Fibroblast of lung (primary cell): Measurements from ENCODE around the gene KIN. TPM values are rescaled to one million over a fixed set of nuclear protein-coding genes. Genes with fewer than 3 reads are reported as not detected.

Source experiments
- DNase-seq, 2 donors: peaks; one replicate each; pipeline versions ENCODE4 v3.0.0 to v3.0.0-alpha.2; 2010; ENCODE audit warnings: low read depth in 2 of 2
- H2AFZ ChIP-seq: 2 replicates; pipeline ENCODE4 v1.5.1; 2012; ENCODE audit warnings: low read length, control low read depth, inconsistent platforms
- H3K27ac ChIP-seq: 2 replicates; pipeline ENCODE4 v1.5.1; 2011; ENCODE audit warnings: low read length, control low read depth; ENCODE audit not compliant: insufficient read depth
- H3K27me3 ChIP-seq: 2 replicates; pipeline ENCODE4 v1.5.1; 2011; ENCODE audit warnings: mild to moderate bottlenecking, low read length; ENCODE audit not compliant: control insufficient read depth, insufficient read depth
- H3K36me3 ChIP-seq: 2 replicates; pipeline ENCODE4 v1.5.1; 2011; ENCODE audit warnings: low read length; ENCODE audit not compliant: control insufficient read depth, insufficient read depth
- H3K4me1 ChIP-seq: 2 replicates; pipeline ENCODE4 v1.5.1; 2011; ENCODE audit warnings: low read length; ENCODE audit not compliant: control insufficient read depth, insufficient read depth; ENCODE audit errors: extremely low read depth
- H3K4me2 ChIP-seq: 2 replicates; pipeline ENCODE4 v1.5.1; 2011; ENCODE audit warnings: low read length, control low read depth; ENCODE audit not compliant: insufficient read depth; ENCODE audit errors: extremely low read depth
- H3K4me3 ChIP-seq, 4 experiments: fragments of 200-600 bp in 1 of 4; sonication (generic) in 1 of 4; replicated peaks in 1 of 4; 2 replicates each; pipeline ENCODE4 v1.5.1; 2011 to 2016; ENCODE audit warnings: low read length in 4 of 4, low read depth in 3 of 4, mild to moderate bottlenecking in 3 of 4, control low read depth in 2 of 4, inconsistent platforms in 1 of 4, mixed read lengths in 1 of 4; ENCODE audit not compliant: insufficient read depth in 1 of 4; ENCODE audit errors: control extremely low read depth in 1 of 4
- H3K79me2 ChIP-seq: 2 replicates; pipeline ENCODE4 v1.5.1; 2012; ENCODE audit warnings: mild to moderate bottlenecking, low read length, inconsistent platforms; ENCODE audit not compliant: control insufficient read depth, insufficient read depth
- H3K9ac ChIP-seq: 2 replicates; pipeline ENCODE4 v1.5.1; 2011; ENCODE audit warnings: mild to moderate bottlenecking, low read length, control low read depth; ENCODE audit not compliant: insufficient read depth
- H3K9me3 ChIP-seq: 2 replicates; pipeline ENCODE4 v1.5.1; 2012; ENCODE audit warnings: low read depth, low read length; ENCODE audit not compliant: control insufficient read depth, insufficient read depth
- H4K20me1 ChIP-seq: 2 replicates; pipeline ENCODE4 v1.5.1; 2011; ENCODE audit warnings: low read length; ENCODE audit not compliant: control insufficient read depth, insufficient read depth; ENCODE audit errors: extremely low read depth
- CTCF ChIP-seq, 2 donors: IDR thresholded peaks in 1 of 2; conservative IDR thresholded peaks in 1 of 2; 1 replicate in 1 of 2; 2 replicates in 1 of 2; pipeline ENCODE4 v1.5.1; 2011 to 2012; ENCODE audit warnings: low read length in 2 of 2, control low read depth in 1 of 2, inconsistent platforms in 1 of 2, low read depth in 1 of 2, mild to moderate bottlenecking in 1 of 2
- EZH2 ChIP-seq: IDR thresholded peaks from 2 replicates; pipeline ENCODE4 v1.5.1; 2012; ENCODE audit warnings: low read length, control low read depth, mild to moderate bottlenecking; ENCODE audit errors: missing control alignments
- polyA plus RNA-seq, 2 donors: library from polyadenylated mRNA; depleted of rRNA in 1 of 2; stranded (reverse) in 1 of 2; unstranded in 1 of 2; fragments of >200 nt; gene quantifications; 2 replicates each; pipeline ENCODE4 v1.2.1, GENCODE V29; 2011 to 2012; ENCODE audit warnings: missing spikeins in 1 of 2
- total RNA-seq: library from RNA; depleted of rRNA; stranded (reverse); fragments of >200 nt; gene quantifications from 2 replicates; pipeline ENCODE4 v1.2.1, GENCODE V29; 2014

Gene KIN
- total and polyA plus RNA-seq, 2 donors (not counting 1 experiment from before 2014, with no cell fraction given), result 9.6 to 10.1 TPM

- no peak for TF ChIP-seq EZH2
- TF ChIP-seq CTCF (conservative IDR thresholded peaks at IDR 0.05 in 1 of 2, IDR thresholded peaks at IDR 0.05 in 1 of 2; ENCODE audit: low read depth in 1 of 2, low read length in 2 of 2), result no peak
- H3K27me3 ChIP-seq, result no peaks in the 10 kb centered on the region
- no peak overlapping the region for H2AFZ ChIP-seq
- H4K20me1 ChIP-seq, result no peaks in the 10 kb centered on the region
- no peak for DNase-seq
- H3K4me2 ChIP-seq, result no peak overlapping the region
- H3K9me3 ChIP-seq, result no peaks in the 10 kb centered on the region
- no peaks in the 10 kb centered on the region for H3K4me1 ChIP-seq
- no peak overlapping the region for H3K4me3 ChIP-seq
- H3K27ac ChIP-seq, result no peak overlapping the region
- H3K36me3 ChIP-seq, result no peaks in the 10 kb centered on the region
- H3K9ac ChIP-seq, result no peak overlapping the region
- H3K79me2 ChIP-seq, result no peaks in the 10 kb centered on the region
These were observed 79.8 kb downstream of the KIN start for GRCh38 chr10:7707858-7708622.

GRCh38 chr10:7707102-7707501 lies 80.7 kb downstream of the KIN start:
- Histone ChIP-seq H4K20me1 (no peaks in the 10 kb centered on the region), H3K9me3 (no peaks in the 10 kb centered on the region), H3K36me3 (no peaks in the 10 kb centered on the region), H3K79me2 (no peaks in the 10 kb centered on the region), H3K4me1 (no peaks in the 10 kb centered on the region), H3K4me2 (no peak overlapping the region), H2AFZ (no peak overlapping the region), H3K4me3 (no peak overlapping the region), H3K27me3 (no peaks in the 10 kb centered on the region), H3K27ac (no peak overlapping the region), H3K9ac (no peak overlapping the region)
- TF ChIP-seq EZH2, result no peak
- no peak for TF ChIP-seq CTCF (conservative IDR thresholded peaks at IDR 0.05 in 1 of 2, IDR thresholded peaks at IDR 0.05 in 1 of 2; ENCODE audit: low read depth in 1 of 2, low read length in 2 of 2)
- no peak for DNase-seq

GRCh38 chr10:7706534-7707073 lies 81.2 kb downstream of the KIN start:
- no peak overlapping the region for H3K27ac ChIP-seq
- H2AFZ ChIP-seq, result no peak overlapping the region
- no peak for DNase-seq
- no peak overlapping the region for H3K4me2 ChIP-seq
- H3K27me3 ChIP-seq, result no peaks in the 10 kb centered on the region
- no peak overlapping the region for H3K4me3 ChIP-seq
- no peaks in the 10 kb centered on the region for H4K20me1 ChIP-seq
- no peaks in the 10 kb centered on the region for H3K79me2 ChIP-seq
- no peaks in the 10 kb centered on the region for H3K4me1 ChIP-seq
- no peaks in the 10 kb centered on the region for H3K9me3 ChIP-seq
- no peak overlapping the region for H3K9ac ChIP-seq
- no peaks in the 10 kb centered on the region for H3K36me3 ChIP-seq
- TF ChIP-seq EZH2 (no peak), CTCF (conservative IDR thresholded peaks at IDR 0.05 in 1 of 2, IDR thresholded peaks at IDR 0.05 in 1 of 2; ENCODE audit: low read depth in 1 of 2, low read length in 2 of 2) (no peak)
